Fibroblast of the aortic adventitia (primary cell): Measurements from ENCODE around the gene TRDN. TPM values are rescaled to one million over a fixed set of nuclear protein-coding genes. Genes with fewer than 3 reads are reported as not detected.
"Not testable (repeated sequence)": the region's sequence is repeated elsewhere in the genome, so short reads cannot be mapped to it uniquely, and the experiment has no call there.

ENCODE experiments used
- DNase-seq: peaks from one replicate; pipeline ENCODE4 v3.0.0-alpha.2; 2010; ENCODE audit warnings: low read depth
- H3K4me3 ChIP-seq: 2 replicates; pipeline ENCODE4 v1.5.1; 2011; ENCODE audit warnings: low read depth, mild to moderate bottlenecking, control low read depth, low read length, moderate library complexity
- total RNA-seq: library from RNA; depleted of rRNA; stranded (reverse); fragments of >200 nt; gene quantifications from 2 replicates; pipeline ENCODE4 v1.2.3, GENCODE V29; 2012; ENCODE audit warnings: low replicate concordance
- TF ChIP-seq, protein P1 (sequence below): IDR thresholded peaks from 2 replicates; pipeline ENCODE4 v1.5.1; 2011; ENCODE audit warnings: mild to moderate bottlenecking, low read length, control low read depth, inconsistent platforms; ENCODE audit not compliant: insufficient read depth

The TRDN gene
- total RNA-seq, 1 donor, result under 0.01 TPM

DNA sequence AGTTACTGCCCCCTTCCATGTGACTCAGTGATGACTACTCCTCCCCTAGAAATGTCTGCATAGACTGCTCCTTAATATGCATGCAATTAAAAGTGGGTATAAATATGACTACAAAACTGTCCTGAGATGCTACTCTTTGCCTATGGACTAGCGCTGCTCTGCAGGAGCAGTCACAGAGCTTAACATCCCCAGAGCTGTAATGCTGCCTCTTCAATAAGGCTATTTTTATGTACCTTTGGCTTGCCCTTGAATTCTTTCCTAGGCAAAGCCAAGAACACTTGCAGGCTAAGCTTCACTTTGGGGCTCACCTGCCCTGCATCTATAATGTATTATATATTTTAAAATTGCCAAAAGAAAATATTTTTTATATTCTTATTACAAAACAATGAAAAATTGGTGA, 341.6 kb downstream of the TRDN start:
- no peak overlapping the region for H3K4me3 ChIP-seq
- DNase-seq, result no peak
- TF ChIP-seq, protein P1, sequence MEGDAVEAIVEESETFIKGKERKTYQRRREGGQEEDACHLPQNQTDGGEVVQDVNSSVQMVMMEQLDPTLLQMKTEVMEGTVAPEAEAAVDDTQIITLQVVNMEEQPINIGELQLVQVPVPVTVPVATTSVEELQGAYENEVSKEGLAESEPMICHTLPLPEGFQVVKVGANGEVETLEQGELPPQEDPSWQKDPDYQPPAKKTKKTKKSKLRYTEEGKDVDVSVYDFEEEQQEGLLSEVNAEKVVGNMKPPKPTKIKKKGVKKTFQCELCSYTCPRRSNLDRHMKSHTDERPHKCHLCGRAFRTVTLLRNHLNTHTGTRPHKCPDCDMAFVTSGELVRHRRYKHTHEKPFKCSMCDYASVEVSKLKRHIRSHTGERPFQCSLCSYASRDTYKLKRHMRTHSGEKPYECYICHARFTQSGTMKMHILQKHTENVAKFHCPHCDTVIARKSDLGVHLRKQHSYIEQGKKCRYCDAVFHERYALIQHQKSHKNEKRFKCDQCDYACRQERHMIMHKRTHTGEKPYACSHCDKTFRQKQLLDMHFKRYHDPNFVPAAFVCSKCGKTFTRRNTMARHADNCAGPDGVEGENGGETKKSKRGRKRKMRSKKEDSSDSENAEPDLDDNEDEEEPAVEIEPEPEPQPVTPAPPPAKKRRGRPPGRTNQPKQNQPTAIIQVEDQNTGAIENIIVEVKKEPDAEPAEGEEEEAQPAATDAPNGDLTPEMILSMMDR, result no peak

DNA sequence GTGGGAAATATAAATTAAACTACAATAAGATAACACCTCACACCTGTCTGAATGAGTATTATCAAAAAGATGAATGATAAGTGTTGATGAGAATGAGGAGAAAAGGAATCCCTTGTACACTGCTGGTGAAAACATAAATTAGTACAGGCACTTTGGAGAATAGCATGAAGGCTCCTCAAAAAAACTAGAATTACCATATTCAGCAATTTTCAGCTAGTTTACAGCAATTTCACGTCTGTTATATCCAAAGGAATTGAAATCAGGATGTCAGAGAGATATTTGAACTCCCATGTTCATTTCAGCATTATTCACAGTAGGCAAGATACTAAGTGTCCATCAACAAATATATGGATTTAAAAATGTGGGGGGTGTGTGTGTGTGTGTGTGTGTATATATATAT, 348.1 kb downstream of the TRDN start:
- no peak for DNase-seq
- H3K4me3 ChIP-seq, result no peak overlapping the region
- TF ChIP-seq, protein P1, result no peak

DNA sequence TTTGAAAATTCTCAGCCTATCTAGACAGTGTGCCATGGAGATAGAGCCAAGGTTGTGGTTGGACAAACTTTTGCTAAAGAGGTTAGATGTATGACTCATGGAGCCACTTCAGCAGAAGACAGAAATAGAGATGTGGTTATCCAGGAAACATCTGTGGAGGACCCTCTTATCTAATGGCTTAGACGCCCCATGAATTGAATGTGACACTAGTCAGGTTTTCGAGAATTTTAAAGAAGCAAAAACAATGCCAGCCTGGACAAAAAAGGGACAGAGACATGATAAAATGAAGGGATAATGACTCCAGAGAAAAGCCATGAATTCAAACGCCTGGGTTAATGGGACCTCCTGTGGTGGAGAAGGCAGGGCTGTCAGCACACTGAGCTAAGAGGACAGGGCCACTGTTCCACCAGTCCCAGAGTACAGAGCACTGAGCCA, 360.2 kb downstream of the TRDN start:
- H3K4me3 ChIP-seq, result no peak overlapping the region
- TF ChIP-seq, protein P1, result no peak
- DNase-seq, result no peak

DNA sequence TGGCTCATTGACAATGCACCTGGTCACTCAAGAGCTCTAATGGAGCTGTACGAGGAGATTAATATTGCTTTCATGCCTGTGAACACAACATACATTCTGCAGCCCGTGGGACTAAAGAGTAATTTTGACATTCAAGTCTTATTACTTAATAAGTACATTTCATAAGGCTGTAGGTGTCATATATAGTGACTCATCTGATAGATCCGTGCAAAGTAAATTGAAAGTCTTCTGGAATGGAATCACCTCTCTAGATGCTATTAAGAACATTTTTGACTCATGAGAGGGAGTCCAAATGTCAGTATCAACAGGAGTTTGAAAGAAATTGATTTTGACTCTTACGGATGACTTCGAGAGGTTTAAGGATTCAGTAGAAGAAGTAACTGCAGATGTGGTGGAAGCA, 372.8 kb downstream of the TRDN start:
- no peak for DNase-seq

DNA sequence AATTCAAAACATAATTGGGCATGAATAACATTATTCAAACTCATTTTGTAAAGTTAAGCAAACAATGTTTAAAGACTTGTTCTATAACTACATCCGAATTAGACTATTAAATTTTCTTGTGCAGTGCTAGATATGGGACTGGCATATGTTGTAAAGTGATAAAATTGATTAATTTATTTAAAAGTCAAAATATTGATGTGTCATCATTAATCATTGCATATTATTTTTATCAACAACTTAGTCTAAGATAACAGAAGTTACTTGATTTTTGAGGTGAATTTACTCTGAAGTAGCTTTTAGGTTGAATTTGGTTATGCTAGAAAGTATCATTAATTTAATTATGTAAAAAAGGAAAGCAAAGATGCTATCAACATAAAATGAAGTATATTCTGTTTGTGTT, 396.1 kb downstream of the TRDN start:
- DNase-seq, result no peak
- H3K4me3 ChIP-seq, result no peak overlapping the region
- TF ChIP-seq, protein P1, result no peak

More for the DNA sequence above, 372.8 kb downstream of the TRDN start:
- no peak overlapping the region for H3K4me3 ChIP-seq
- TF ChIP-seq, protein P1, result no peak

DNA sequence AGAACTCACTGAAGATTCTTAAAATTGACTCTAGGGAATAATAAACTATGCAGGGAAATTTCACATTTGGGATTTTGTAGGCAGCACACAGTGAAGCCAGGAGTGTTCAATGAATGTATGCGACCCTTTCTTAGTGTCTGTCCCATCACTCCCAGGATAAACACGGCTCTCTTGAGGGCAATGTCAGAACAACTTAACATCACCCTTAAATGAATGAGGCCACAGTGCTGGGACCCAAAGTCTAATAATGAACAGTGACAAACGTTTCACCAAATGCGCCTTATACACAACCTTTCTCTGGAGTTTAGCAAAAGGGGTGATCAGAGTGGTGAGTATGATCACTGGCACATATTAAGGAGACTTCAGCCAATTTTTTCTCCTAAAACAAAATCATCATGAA, 403.4 kb downstream of the TRDN start:
- no peak for DNase-seq
- no peak overlapping the region for H3K4me3 ChIP-seq
- TF ChIP-seq, protein P1, result no peak

DNA sequence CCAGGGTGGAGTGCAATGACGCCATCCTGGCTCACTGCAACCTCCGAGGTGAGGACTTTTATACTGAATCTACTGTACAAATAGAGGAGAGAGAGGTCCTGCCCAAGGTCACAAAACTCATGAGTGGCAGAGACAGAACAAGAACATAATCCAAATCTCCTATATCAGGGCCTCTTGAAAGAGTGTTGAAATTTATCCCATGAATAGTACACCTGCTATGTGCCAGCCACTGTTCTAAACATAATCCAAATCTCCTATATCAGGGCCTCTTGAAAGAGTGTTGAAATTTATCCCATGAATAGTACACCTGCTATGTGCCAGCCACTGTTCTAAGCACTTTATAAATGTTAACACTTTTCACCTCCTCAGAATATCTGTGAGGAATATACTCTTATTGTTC, 409.0 kb downstream of the TRDN start:
- not testable (repeated sequence) for H3K4me3 ChIP-seq, DNase-seq
